PC-9 (cell line): ENCODE results near the gene MCM5.

ENCODE experiments used
- CTCF ChIP-seq: fragments of 200-600 bp; sonication (generic); conservative IDR thresholded peaks from 2 replicates; pipeline ENCODE4 v1.6.1; 2017; ENCODE audit warnings: mixed run types, antibody characterized with exemption, mild to moderate bottlenecking, moderate library complexity
- EZH2 ChIP-seq: fragments of 200-600 bp; sonication (generic); IDR thresholded peaks from 2 replicates; pipeline ENCODE4 v1.8.0; 2017; ENCODE audit warnings: antibody characterized with exemption, low read depth

DNA sequence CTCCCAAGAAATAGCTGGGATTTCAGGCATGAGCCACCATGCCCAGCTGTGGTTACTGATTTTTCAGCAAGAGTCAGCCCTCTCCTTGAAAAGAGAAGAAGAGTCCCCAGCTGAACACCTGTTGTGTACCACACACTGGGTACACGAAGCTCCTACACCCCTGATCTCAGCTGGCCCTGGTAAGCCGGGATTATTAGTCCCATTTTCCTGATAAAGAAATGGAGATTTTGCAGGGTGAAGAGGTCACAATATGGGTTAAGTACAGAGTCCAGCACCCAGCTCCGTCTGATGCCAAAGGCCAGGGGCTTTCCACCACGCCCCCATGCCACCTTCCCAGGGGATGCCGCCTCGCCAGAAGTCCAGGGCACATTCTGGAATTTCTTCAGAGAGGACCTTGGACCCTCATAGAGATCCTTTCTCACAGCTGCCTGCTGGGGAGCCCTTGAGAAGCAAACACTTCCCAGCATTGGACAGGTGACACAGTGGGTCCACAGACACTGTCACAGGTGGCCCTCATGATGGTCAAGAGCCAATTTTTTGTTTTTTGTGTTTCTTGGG is 38.9 kb upstream of the MCM5 start:
- TF ChIP-seq CTCF (no peak), EZH2 (no peak)
